Measurements from ENCODE around the gene CRADD. TPM values are rescaled to one million over a fixed set of nuclear protein-coding genes. Genes with fewer than 3 reads are reported as not detected.
"Not testable (repeated sequence)": the region's sequence is repeated elsewhere in the genome, so short reads cannot be mapped to it uniquely, and the experiment has no call there.

The CRADD gene
- total RNA-seq, 1 donor = 12.5 TPM

DNA sequence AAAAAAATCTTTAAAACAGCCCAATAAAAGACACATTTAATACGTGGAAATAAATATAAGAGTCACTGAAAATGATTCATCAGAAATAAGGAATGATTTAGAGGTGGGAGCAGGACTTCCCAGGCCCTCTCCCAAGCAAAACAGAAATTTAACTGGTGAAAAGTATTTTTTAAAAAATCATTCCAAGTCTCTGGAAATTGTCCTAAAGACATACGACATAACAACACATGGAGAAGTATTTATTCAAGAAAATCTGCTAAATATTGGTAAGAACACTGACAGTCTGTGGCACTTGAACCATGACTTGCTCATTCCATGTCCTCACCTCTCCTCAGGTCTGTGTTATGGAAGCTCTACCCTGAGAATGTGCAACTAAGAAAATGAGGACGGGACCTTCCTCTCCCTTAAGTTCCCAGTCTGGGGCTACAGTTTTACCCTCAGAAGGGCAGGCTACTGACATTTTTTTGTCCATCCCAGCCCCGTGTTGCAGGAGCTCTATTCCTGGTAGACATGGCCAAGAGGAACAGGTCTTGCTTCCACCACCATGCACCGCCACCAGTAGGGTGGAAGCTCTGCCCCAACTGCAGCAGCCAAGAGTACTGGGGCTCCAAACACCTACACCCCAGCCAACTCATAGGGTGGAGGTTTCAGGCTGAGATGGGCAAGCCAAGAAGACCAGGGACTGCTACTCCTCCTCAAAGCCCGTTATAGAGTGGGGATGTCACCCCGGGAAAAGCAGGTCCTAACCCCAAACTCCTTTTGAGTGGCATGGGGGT, 193.0 kb downstream of the CRADD start:
- H3K4me3 ChIP-seq (ENCODE audit: low read depth, low read length) = no peak overlapping the region
- no peak for DNase-seq (ENCODE audit: low read depth)
- TF ChIP-seq, protein P1, sequence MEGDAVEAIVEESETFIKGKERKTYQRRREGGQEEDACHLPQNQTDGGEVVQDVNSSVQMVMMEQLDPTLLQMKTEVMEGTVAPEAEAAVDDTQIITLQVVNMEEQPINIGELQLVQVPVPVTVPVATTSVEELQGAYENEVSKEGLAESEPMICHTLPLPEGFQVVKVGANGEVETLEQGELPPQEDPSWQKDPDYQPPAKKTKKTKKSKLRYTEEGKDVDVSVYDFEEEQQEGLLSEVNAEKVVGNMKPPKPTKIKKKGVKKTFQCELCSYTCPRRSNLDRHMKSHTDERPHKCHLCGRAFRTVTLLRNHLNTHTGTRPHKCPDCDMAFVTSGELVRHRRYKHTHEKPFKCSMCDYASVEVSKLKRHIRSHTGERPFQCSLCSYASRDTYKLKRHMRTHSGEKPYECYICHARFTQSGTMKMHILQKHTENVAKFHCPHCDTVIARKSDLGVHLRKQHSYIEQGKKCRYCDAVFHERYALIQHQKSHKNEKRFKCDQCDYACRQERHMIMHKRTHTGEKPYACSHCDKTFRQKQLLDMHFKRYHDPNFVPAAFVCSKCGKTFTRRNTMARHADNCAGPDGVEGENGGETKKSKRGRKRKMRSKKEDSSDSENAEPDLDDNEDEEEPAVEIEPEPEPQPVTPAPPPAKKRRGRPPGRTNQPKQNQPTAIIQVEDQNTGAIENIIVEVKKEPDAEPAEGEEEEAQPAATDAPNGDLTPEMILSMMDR (IDR thresholded peaks at IDR 0.05; ENCODE audit: insufficient read depth, low read depth, low read length) = no peak

DNA sequence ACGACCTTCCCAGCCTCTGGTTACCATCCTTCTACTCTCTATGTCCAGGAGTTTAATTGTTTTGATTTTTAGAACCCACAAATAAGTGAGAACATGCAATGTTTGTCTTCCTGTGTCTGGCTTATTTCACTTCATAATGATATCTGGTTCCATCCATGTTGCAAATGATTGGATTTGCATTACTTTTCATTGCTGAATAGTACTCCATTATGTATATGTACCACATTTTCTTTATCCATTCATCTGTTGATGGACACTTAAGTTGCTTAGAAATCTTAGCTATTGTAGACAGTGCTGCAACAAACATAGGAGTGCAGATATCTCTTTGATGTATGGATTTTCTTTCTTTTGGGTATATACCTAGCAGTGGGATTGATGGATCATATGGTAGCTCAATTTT, 194.4 kb downstream of the CRADD start:
- DNase-seq (ENCODE audit: low read depth); H3K4me3 ChIP-seq (ENCODE audit: low read depth, low read length): not testable (repeated sequence)

DNA sequence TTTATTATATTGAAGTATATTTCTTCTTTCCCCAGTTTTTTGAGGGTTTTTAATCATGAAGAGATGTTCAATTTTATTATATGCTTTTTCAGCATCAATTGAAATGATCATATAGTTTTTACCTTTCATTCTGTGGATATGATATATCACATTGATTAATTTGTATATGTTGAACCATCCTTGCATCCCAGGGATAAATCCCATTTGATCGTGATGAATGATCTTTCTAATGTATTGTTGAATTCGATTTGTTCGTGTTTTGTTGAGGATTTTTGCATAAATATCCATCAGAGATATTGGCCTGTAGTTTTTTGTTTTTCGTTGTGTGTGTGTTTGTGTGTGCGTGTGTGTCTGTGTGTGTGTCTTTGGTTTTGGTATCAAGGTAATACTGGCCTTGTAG, 196.4 kb downstream of the CRADD start:
- H3K4me3 ChIP-seq (ENCODE audit: low read depth, low read length) = no peak overlapping the region
- DNase-seq (ENCODE audit: low read depth) = no peak
- TF ChIP-seq, protein P1 (IDR thresholded peaks at IDR 0.05; ENCODE audit: insufficient read depth, low read depth, low read length) = no peak

DNA sequence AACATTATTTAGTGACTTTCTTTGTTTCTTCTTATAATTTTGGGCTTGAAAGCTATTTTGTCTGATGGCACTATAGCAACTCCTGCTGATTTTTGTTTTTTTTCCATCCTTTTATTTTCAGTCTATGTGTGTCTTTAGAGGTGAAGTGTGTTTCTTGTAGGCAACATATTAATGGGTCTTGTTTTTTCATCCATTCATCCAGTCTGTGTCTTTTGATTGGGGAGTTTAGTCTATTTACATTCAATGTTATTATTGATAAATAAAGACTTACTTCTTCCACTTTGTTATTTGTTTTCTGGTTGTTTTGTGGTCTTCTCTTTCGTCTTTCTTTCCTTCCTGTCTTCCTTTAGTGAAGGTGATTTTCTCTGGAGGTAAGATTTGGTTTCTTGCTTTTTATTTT, 198.0 kb downstream of the CRADD start:
- DNase-seq (ENCODE audit: low read depth) = no peak
- no peak overlapping the region for H3K4me3 ChIP-seq (ENCODE audit: low read depth, low read length)
- TF ChIP-seq, protein P1 (IDR thresholded peaks at IDR 0.05; ENCODE audit: insufficient read depth, low read depth, low read length) = no peak

DNA sequence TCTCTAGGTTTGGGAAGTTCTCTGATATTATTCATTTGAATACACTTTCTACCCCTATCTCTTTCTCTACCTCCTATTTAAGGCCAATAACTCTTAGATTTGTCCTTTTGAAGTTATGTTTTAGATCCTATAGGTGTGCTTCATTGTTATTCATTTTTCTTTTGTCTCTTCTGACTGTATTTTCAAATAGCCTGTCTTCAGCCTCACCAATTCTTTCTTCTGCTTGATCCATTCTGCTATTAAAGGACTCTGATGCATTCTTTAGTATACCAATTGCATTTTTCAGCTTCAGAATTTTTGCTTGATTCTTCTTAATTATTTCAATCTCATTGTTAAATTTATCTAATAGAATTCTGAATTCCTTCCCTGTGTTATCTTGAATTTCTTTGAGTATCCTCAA, 199.2 kb downstream of the CRADD start:
- H3K4me3 ChIP-seq (ENCODE audit: low read depth, low read length) = no peak overlapping the region
- no peak for DNase-seq (ENCODE audit: low read depth)
- TF ChIP-seq, protein P1 (IDR thresholded peaks at IDR 0.05; ENCODE audit: insufficient read depth, low read depth, low read length) = no peak

DNA sequence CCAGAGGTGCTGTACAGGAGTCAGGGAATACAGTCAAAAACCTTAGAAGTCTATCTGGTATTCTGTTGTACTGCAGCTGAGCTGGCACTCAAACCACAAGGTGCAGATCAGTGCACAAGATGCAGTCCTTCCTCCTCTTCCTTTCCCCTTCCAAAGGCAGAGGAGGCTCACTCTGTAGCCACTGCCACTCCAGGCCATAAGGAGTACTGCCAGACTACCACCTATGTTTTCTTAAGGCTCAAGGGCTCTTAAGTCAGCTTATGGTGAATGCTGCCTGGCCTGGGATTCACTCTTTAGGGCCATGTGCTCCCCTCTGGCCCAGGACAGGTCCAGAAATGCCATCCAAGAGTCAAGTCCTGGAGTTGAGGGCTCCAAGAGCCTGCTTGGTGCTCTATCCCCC, 200.3 kb downstream of the CRADD start:
- DNase-seq (ENCODE audit: low read depth) = no peak
- TF ChIP-seq, protein P1 (IDR thresholded peaks at IDR 0.05; ENCODE audit: insufficient read depth, low read depth, low read length) = no peak
- H3K4me3 ChIP-seq (ENCODE audit: low read depth, low read length) = no peak overlapping the region

DNA sequence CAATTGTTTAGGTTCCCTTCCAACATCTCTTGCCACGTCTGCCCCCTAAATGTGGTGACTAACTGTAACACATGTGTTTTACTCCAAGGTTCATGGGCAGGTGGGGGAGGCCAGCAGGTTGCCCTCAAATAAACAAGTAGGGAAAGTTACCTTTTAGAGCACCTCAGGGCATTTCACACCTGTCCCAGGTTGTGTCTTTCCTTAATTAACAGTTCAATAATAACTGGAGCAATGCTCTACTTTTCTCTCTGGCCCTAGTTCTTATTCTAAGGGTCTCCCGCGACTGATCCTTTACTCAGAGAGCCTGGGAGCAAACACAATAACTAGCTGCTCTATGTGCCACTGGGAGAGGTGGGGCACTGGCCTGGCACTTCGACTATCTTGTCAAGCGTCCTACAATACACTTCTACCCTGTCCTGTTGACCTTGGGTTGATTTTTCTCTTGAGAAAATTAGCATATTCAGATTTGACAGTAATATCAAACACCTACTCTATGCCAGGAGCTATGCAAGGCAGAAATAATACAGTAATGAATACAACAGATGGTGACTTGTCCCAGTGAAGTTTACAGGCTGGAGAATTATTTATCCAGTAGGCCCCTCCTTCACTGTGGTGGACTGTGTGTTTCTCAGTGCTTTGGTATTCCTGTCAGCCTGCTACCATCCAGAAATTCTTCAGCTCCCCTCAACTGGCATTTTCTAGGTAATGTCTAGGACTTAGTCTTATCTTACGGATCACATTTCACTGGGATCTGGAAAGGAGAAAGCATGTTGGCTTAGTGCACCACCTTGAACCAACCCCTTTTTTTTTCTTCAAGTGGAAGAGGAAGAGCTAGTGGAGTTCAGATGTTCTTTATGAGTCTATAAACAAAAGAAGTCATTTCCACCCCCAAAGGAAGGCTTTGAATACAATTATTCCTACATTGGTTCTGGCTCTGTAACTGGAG, 202.6 kb downstream of the CRADD start:
- no peak overlapping the region for H3K4me3 ChIP-seq (ENCODE audit: low read depth, low read length)
- TF ChIP-seq, protein P1 (IDR thresholded peaks at IDR 0.05; ENCODE audit: insufficient read depth, low read depth, low read length) = no peak
- peak; percentile 64 for DNase-seq (ENCODE audit: low read depth)
